Lower leg skin (tissue), 3 donors: ENCODE results near the gene SLC25A44.

Experiments
- CTCF ChIP-seq, 3 donors: fragments of 450-650 bp; IDR thresholded peaks; one replicate each; pipeline ENCODE4 v1.5.1; 2016; ENCODE audit warnings: antibody characterized with exemption in 3 of 3, mild to moderate bottlenecking in 3 of 3, moderate library complexity in 2 of 3
- POLR2A ChIP-seq, 2 donors: fragments of 450-650 bp; IDR thresholded peaks; one replicate each; pipeline ENCODE4 v1.6.1; 2016 to 2017; ENCODE audit warnings: antibody characterized with exemption in 2 of 2, mild to moderate bottlenecking in 1 of 2, moderate library complexity in 1 of 2

- TF ChIP-seq POLR2A (IDR thresholded peaks at IDR 0.05) (no peak), CTCF (IDR thresholded peaks at IDR 0.05) (no peak)
Observed at GRCh38 chr1:156176610-156177210, 17.2 kb upstream of the SLC25A44 start.
